ENCODE measurements around the gene MAT2B. TPM values are rescaled to one million over a fixed set of nuclear protein-coding genes. Genes with fewer than 3 reads are reported as not detected.
A peak's percentile ranks its signal among the peaks of the same experiment; 100 is the strongest.

MAT2B gene
- polyA plus RNA-seq, 2 of the 4 experiments (the other 2 are of a cell fraction): 58.6 to 74.0 TPM

- TF ChIP-seq CBX2 (IDR thresholded peaks at IDR 0.05; ENCODE audit: borderline replicate concordance, low read depth) (no peak), ELK1 (IDR thresholded peaks at IDR 0.05; ENCODE audit: low read depth, low read length) (no peak), HOXB5 (CRISPR knock-in tag; IDR thresholded peaks at IDR 0.05) (no peak), HOXB13 (CRISPR knock-in tag; IDR thresholded peaks at IDR 0.05; ENCODE audit: low read depth) (no peak)
Measured at GRCh38 chr5:163508753-163509152, 3.3 kb downstream of the MAT2B start (continued).

DNA sequence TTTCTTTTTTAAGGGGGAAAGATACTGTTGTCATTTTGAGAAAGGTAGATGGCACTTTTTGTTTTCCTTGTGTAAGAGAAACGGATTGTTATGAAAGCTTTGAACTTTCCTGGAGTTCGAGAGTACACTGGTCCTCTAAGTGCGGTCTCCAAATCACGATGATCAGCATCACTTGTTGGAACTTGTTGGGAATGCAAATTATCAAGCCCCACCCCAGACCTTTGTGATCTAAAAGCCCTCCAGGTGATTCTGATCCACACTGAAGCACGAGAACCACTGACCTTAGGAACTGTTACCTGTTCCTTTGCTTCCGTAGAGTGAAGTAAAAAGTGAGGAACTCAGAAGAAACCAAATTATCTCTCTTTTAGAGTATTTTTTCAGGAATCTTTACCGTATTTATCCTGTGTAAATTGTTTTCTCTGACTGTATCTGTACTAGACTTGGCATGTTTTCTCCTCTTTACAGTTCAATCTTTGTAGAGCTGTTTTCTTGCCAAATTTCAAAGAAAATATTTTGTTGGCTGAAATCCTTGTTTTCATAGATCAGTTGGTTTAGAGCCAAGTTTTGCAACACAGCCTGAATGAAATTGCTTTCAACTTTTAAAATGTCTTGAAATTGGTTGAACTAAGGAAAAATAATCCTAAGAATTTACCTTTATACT, 4.0 kb downstream of the MAT2B start:
- ChIA-PET POLR2A (interaction anchor here (0.6 to 3.1 kb wide), 2 partner anchors 14 to 49 kb away, joined by 3 to 10 read pairs; partner anchors contain the start of genes HMMR and NUDCD2), CTCF (interaction anchor here (1.5 kb wide), 1 partner anchor 36 kb away, joined by 3 read pairs; no protein-coding TSS in a partner anchor)
- Histone ChIP-seq H3K4me3 (peak overlapping the region; percentile 21; the same call in 2 of the 3 replicates), H3K9me3 (no peaks in the 10 kb centered on the region), H3K4me2 (peak overlapping the region; percentile 96), H3K4me1 (peaks cover 34% of the 10 kb centered on the region), H3K27ac (peak overlapping the region; percentile 6 to 62; a peak in 4 of 6 replicates)
- peak in 1 of 2 experiments; percentile 55 for DNase-seq (ENCODE audit: low read depth in 1 of 2, low spot score in 1 of 2)
- WGBS (ENCODE audit: missing lambda C conversion rate): 28% methylated on average over 7 of the region's 7 CpGs
- TF ChIP-seq ESRRA (IDR thresholded peaks at IDR 0.05; ENCODE audit: borderline replicate concordance, low read length) (no peak), FOXS1 (CRISPR knock-in tag; IDR thresholded peaks at IDR 0.05) (no peak), POLR2A (IDR thresholded peaks at IDR 0.05; ENCODE audit: low read length) (no peak), CEBPB (IDR thresholded peaks at IDR 0.05) (no peak), NPAS2 (CRISPR knock-in tag; IDR thresholded peaks at IDR 0.05; ENCODE audit: borderline replicate concordance) (no peak), HOXB5 (CRISPR knock-in tag; IDR thresholded peaks at IDR 0.05) (no peak), TFCP2L1 (CRISPR knock-in tag; IDR thresholded peaks at IDR 0.05) (no peak), JUN (IDR thresholded peaks at IDR 0.05) (no peak), NFE2L2 (conservative IDR thresholded peaks at IDR 0.05; ENCODE audit: low read length) (no peak), FOSL2 (IDR thresholded peaks at IDR 0.05) (no peak), FOSL2 (CRISPR knock-in tag; IDR thresholded peaks at IDR 0.05) (no peak), TP53 (CRISPR knock-in tag; IDR thresholded peaks at IDR 0.05) (no peak), HEYL (CRISPR knock-in tag; IDR thresholded peaks at IDR 0.05) (no peak)
- TF ChIP-seq, protein P1, sequence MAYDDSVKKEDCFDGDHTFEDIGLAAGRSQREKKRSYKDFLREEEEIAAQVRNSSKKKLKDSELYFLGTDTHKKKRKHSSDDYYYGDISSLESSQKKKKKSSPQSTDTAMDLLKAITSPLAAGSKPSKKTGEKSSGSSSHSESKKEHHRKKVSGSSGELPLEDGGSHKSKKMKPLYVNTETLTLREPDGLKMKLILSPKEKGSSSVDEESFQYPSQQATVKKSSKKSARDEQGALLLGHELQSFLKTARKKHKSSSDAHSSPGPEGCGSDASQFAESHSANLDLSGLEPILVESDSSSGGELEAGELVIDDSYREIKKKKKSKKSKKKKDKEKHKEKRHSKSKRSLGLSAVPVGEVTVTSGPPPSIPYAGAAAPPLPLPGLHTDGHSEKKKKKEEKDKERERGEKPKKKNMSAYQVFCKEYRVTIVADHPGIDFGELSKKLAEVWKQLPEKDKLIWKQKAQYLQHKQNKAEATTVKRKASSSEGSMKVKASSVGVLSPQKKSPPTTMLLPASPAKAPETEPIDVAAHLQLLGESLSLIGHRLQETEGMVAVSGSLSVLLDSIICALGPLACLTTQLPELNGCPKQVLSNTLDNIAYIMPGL (CRISPR knock-in tag; IDR thresholded peaks at IDR 0.05; ENCODE audit: borderline replicate concordance): no peak
- TF ChIP-seq, protein P2, sequence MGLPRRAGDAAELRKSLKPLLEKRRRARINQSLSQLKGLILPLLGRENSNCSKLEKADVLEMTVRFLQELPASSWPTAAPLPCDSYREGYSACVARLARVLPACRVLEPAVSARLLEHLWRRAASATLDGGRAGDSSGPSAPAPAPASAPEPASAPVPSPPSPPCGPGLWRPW (IDR thresholded peaks at IDR 0.05): no peak
- TF ChIP-seq, protein P3, sequence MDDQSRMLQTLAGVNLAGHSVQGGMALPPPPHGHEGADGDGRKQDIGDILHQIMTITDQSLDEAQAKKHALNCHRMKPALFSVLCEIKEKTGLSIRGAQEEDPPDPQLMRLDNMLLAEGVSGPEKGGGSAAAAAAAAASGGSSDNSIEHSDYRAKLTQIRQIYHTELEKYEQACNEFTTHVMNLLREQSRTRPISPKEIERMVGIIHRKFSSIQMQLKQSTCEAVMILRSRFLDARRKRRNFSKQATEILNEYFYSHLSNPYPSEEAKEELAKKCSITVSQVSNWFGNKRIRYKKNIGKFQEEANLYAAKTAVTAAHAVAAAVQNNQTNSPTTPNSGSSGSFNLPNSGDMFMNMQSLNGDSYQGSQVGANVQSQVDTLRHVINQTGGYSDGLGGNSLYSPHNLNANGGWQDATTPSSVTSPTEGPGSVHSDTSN (IDR thresholded peaks at IDR 0.05): no peak
- ATAC-seq: no peak
- FAIRE-seq: no peak

DNA sequence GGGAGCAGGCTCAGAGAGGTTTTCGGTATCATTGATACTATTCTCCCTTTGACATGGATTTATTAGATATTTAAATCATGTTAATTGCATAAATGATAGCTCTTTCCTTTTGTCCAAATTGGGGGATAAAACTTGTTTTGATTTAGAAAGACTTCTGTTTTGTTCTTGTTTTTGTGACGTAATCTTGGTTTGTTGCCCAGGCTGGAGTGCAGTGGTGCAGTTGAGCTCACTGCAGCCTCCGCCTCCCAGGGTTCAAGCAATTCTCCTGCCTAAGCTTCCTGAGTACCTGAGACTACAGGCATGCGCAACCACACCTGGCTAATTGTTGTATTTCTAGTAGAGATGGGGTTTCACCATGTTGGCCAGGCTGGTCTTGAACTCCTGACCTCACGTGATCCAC, 7.1 kb downstream of the MAT2B start:
- H3K4me2 ChIP-seq: no peak overlapping the region
- H3K4me3 ChIP-seq: no peak overlapping the region
- 97% methylated on average over 5 of the region's 5 CpGs for WGBS (ENCODE audit: missing lambda C conversion rate)
- DNase-seq (ENCODE audit: low read depth in 1 of 2, low spot score in 1 of 2) (no peak), ATAC-seq (no peak), FAIRE-seq (no peak)
- CTCF ChIA-PET: no interaction called here
- no peak for TF ChIP-seq ZC3H11A (IDR thresholded peaks at IDR 0.05)
- no peak for TF ChIP-seq SREBF2 (IDR thresholded peaks at IDR 0.05)
- TF ChIP-seq HOXA7 (CRISPR knock-in tag; IDR thresholded peaks at IDR 0.05): no peak
- no peak for TF ChIP-seq REST (IDR thresholded peaks at IDR 0.05)
- H3K9me3 ChIP-seq: no peaks in the 10 kb centered on the region
- POLR2A ChIA-PET: no interaction called here
- H3K4me1 ChIP-seq: peaks cover 26% of the 10 kb centered on the region
- H3K27ac ChIP-seq: no peak overlapping the region
